OCI-LY3 (cell line): ENCODE data around the gene FBXW7.

Source experiments
- CTCF ChIP-seq: fragments of 200-600, 300-600 bp; sonication (generic); IDR thresholded peaks from 2 replicates; pipeline ENCODE4 v1.5.1; 2014; ENCODE audit warnings: antibody characterized with exemption, low read length, low read depth
- EZH2phosphoT487 ChIP-seq: fragments of 200-600 bp; shearing (Covaris generic); IDR thresholded peaks from 2 replicates; pipeline ENCODE4 v1.6.1; 2018; ENCODE audit warnings: antibody characterized with exemption, mixed run types, low read depth

GRCh38 chr4:152364883-152365282 is 171.0 kb downstream of the FBXW7 start:
- TF ChIP-seq CTCF = no peak
- no peak for TF ChIP-seq EZH2phosphoT487
